Right cardiac atrium (tissue), 5 donors: ENCODE results near the gene PCP2. TPM values are rescaled to one million over a fixed set of nuclear protein-coding genes. Genes with fewer than 3 reads are reported as not detected.

Source experiments
- ATAC-seq, 2 donors: fragments of 200-7000 bp; cut with Tn5 transposase; one replicate each; pipeline versions ENCODE4 v1.8.0 to v1.9.1; 2020; ENCODE audit warnings: moderate library complexity in 2 of 2, mild to moderate bottlenecking in 1 of 2
- DNase-seq, 3 donors: peaks; one replicate each; pipeline ENCODE4 v3.0.0-alpha.2; 2020
- H3K27ac ChIP-seq: one replicate; pipeline ENCODE4 v1.5.1; 2013; ENCODE audit warnings: mild to moderate bottlenecking, low read length, control low read depth, moderate library complexity
- H3K27me3 ChIP-seq: one replicate; pipeline ENCODE4 v1.6.1; 2013; ENCODE audit not compliant: control insufficient read depth, insufficient read depth
- H3K4me1 ChIP-seq: one replicate; pipeline ENCODE4 v1.6.1; 2013; ENCODE audit warnings: low read length; ENCODE audit not compliant: control insufficient read depth, insufficient read depth
- H3K4me3 ChIP-seq: one replicate; pipeline ENCODE4 v1.5.1; 2013; ENCODE audit warnings: low read length, control low read depth
- H3K9me3 ChIP-seq: one replicate; pipeline ENCODE4 v1.6.1; 2013; ENCODE audit warnings: low read length; ENCODE audit not compliant: control insufficient read depth
- WGBS: extraction: QIAGEN DNeasy Blood & Tissue Kit; methylation state at CpG from one replicate; pipeline ENCODE4 v1.1.7; 2013; 5-methylcytosine and 5-hydroxymethylcytosine counted together
- intact Hi-C, 4 donors: fragments of 100-400 bp; cut with DNase I; formaldehyde crosslinking; loops; one replicate each; pipeline versions ENCODE4 v1.11.0 to v1.14.0; 2022 to 2023
- polyA plus RNA-seq: library from polyadenylated mRNA; stranded (reverse); fragments of 200-250 nt; gene quantifications from one replicate; pipeline ENCODE4 v1.2.3, GENCODE V29; 2013
- total RNA-seq, 4 donors: library from RNA; stranded (reverse); fragmentation: NEBNext Ultra II Directional; extraction: Animal tissue kit (Norgen Biotek cat#: 25700); gene quantifications; one replicate each; pipeline ENCODE4 v1.2.1, GENCODE V29; 2021
- donor health status: healthy with polysubstance abuse.
- donor health status: DM: no; HTN: yes; CAD: no.
- donor health status: DM: no; HTN: no; CAD: no.
- donor health status: DM: no; HTN: yes; CAD: no; lungs with severe emphysema.
- donor health status: DM: yes; HTN: yes; CAD: no.

The PCP2 gene
- total and polyA plus RNA-seq, 5 donors = 0.34 TPM; not detected in 4

DNA sequence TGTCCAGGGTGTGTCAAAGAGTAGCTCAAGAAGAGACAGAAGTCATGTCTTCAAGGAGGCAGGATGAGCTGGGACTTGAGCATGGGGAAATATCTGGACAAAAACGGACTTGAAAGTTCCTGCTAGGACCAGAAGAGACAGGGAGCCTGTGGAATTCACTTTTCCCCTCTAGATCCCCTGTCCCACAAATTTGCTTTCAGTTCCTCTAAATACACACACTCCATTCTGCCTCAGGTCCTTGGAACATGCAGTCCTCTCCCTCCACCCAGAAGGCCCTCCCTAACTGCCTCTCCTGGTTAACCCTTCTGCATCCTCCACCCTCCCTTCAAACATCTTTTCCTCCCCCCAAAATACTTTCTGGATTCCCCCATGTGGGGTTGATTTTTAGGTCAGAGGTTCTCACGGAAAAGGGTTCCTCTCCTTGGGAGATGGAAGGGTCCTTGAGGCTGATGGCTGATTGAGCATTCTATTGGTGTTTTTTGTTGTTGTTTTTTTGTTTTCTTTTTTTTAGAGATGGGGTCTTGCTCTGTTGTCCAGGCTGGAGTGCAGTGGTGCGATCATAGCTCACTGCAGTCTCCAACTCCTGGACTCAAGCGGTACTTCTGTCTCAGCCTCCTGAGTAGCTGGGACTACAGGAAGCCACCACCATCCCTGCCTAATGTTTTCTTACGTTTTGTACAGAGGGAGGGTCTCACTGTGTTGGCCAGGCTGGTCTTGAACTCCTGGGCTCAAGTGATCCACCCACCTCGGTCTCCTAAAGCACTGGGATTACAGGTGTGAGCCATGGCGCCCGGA, 28.4 kb upstream of the PCP2 start:
- no peaks in the 10 kb centered on the region for H3K9me3 ChIP-seq
- no peaks in the 10 kb centered on the region for H3K4me1 ChIP-seq
- H3K4me3 ChIP-seq = no peak overlapping the region
- H3K27ac ChIP-seq = no peak overlapping the region
- intact Hi-C loops = no loop called here
- DNase-seq (no peak), ATAC-seq (no peak)
- WGBS = 81% methylated on average over 8 of the region's 8 CpGs
- H3K27me3 ChIP-seq = no peaks in the 10 kb centered on the region

DNA sequence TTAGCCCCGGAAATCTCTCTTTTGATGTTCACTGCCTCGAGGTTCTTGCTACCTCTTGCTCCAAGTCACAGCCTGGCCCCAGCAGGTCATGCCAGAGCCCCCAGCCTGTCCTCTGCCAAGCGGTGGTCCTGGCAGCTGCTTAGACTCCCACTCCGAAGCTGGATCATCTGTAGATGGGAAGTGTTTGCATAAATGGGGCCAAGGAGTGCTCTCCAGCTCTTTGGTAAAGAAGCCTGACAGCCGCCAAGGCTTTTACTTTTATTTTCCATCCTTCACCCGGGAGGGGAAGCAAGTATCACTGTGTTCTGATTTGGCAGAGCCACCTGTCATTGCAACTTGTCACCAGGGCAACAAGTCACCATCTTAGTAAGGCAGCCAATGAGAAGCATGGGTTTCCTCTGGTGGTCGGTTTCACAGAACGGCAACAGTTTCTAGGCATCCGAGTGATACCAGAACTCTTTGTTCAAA, 24.7 kb upstream of the PCP2 start:
- H3K4me3 ChIP-seq = no peak overlapping the region
- WGBS = 35% methylated on average over 9 of the region's 9 CpGs
- H3K4me1 ChIP-seq = no peaks in the 10 kb centered on the region
- no peaks in the 10 kb centered on the region for H3K9me3 ChIP-seq
- H3K27ac ChIP-seq = no peak overlapping the region
- H3K27me3 ChIP-seq = no peaks in the 10 kb centered on the region
- no peak for ATAC-seq
- intact Hi-C loops = loop anchor here in 1 of 4 donors (10.0 kb wide), 1 partner anchor 147 kb away; no protein-coding TSS in a partner anchor
- peak in 1 of 3 donors; percentile 10 for DNase-seq

DNA sequence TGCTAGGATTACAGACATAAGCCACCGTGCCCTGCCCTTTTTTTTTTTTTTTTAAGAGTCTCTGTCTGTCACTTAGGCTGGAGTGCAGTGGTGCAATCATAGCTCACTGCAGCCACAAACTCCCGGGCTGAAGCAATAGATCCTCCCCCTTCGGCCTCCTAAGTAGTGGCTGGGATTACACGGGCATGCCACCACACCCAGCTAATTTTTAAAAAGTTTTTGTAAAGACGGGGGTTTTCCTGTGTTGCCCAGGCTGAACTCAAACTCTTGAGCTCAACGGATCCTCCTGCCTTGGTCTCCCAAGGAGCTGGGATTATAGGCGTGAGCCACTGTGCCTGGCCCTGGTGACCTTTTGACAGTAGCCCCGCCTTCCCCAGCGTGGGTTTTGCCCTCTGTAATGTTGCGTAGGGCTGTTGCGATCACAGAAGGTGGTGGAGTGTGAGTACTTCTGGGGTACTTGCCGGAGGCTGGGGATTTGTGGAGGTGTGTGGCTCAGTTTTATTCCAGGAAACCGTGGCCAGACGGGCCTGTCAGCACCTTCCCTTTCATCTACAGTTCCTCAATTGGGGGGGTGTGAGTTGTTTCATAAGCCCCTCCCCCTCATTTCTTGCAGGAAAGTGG, 23.7 kb upstream of the PCP2 start:
- ATAC-seq = peak; percentile 31 to 49
- H3K4me1 ChIP-seq = no peaks in the 10 kb centered on the region
- peak in 2 of 3 donors; percentile 44 to 56 for DNase-seq
- H3K9me3 ChIP-seq = no peaks in the 10 kb centered on the region
- intact Hi-C loops = loop anchor here in 1 of 4 donors (10.0 kb wide), 1 partner anchor 148 kb away; no protein-coding TSS in a partner anchor
- H3K27ac ChIP-seq = no peak overlapping the region
- H3K27me3 ChIP-seq = no peaks in the 10 kb centered on the region
- no peak overlapping the region for H3K4me3 ChIP-seq
- 34% methylated on average over 14 of the region's 14 CpGs for WGBS

DNA sequence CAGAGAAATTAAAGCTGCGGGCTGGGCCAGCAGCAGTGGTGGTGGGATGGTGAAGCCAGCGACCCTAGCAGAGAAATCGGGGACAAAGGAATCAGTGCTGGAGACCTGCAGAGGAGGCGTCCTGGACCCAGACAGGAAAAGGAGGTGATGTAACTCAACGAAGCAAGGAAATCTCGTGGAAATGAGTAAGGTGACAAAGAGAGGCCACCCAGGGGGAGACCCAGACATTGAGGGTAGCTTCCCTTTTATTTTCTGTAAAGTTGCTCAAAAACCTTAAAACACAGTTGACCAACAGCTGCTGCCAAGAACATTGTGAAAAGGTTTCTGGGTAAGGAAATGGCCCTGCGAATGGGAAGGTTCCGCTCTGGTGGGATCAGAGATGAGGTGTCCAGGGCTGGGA, 22.1 kb upstream of the PCP2 start:
- Histone ChIP-seq H3K4me3 (no peak overlapping the region), H3K27ac (no peak overlapping the region), H3K9me3 (no peaks in the 10 kb centered on the region), H3K27me3 (no peaks in the 10 kb centered on the region), H3K4me1 (no peaks in the 10 kb centered on the region)
- intact Hi-C loops = loop anchor here in 2 of 4 donors (2.0 to 10.0 kb wide), 2 partner anchors 25 to 149 kb away; partner anchors contain the start of gene TRAPPC5 (in 1 of the 2)
- 56% methylated on average over 8 of the region's 8 CpGs for WGBS
- no peak for ATAC-seq
- DNase-seq = no peak

DNA sequence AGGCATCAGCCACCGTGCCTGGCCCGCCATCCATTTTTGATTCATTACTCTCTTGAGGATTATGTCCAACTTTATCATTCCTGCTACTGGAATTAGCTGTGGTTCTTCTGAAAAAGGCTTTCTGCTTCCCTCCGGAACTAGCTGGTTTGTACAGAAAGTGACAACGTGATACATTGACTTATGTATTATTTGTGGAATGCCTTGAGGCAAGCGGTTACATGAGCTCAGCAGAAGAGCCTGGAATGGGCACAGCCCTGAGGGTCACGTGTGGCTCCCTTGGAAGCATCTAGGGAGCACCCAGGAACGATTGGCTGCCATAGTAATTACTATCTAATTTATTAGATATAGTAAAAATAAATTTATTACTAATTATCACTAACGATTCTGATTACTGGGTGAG, 20.9 kb upstream of the PCP2 start:
- no peak for ATAC-seq
- Histone ChIP-seq H3K27ac (no peak overlapping the region), H3K4me3 (no peak overlapping the region), H3K9me3 (no peaks in the 10 kb centered on the region), H3K4me1 (no peaks in the 10 kb centered on the region), H3K27me3 (no peaks in the 10 kb centered on the region)
- WGBS = 57% methylated on average over 8 of the region's 8 CpGs
- no peak for DNase-seq
- intact Hi-C loops = loop anchor here in 2 of 4 donors (2.0 to 10.0 kb wide), 2 partner anchors 26 to 150 kb away; partner anchors contain the start of gene TRAPPC5 (in 1 of the 2)

DNA sequence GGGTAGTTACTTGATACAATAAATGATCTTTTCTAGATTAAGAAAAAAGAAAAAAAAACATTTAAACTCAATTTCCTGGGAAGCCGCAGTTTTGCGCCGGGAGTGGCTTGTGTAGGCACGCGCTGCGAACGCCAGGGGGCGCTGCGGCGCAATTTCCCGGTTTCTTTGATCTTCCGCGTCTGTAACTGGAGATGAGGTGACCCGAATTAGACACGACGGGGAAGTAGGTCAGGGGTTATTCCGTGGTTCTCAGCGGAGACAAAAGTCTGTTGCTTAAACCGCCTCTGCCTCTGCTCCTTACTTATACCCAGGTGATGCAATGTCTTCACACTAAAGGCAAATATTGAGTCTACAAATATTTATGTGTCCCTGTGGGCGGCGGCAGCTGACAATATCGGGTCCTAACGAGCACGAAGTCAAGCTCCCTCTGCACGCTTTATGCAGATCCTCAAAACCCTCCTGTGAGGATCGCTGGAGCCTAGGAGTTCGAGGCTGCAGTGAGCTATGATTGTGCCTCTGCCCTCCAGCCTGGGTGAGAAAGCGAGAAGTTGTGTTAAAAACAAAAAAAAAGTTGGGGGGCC, 18.6 kb upstream of the PCP2 start:
- peak; percentile 68 to 92 (median 88) for DNase-seq
- Histone ChIP-seq H3K27ac (no peak overlapping the region), H3K27me3 (no peaks in the 10 kb centered on the region), H3K4me1 (no peaks in the 10 kb centered on the region), H3K9me3 (no peaks in the 10 kb centered on the region), H3K4me3 (peak overlapping the region; percentile 9)
- intact Hi-C loops = loop anchor here in 1 of 4 donors (10.0 kb wide), 1 partner anchor 153 kb away; no protein-coding TSS in a partner anchor
- ATAC-seq = peak; percentile 65 to 80
- WGBS = 4% methylated on average over 28 of the region's 28 CpGs

DNA sequence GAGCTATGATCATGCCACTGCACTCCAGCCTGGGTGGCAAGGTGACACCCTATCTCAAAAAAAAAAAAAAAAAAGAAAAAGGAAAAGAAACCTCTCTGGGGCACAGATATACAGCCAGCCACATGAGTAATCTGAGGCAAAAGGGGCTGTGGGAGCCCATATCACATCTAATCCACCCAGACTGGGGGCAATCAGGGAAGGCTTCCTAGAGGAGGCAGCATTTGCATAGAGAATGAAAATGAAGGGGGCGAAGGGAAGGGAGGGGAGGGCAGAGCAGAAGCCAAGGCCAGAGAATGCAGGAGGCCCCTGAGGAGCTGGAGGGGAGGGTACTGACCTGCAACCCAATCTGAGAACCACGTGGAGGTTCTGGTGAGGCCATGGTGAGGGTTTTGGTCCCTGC, 16.6 kb upstream of the PCP2 start:
- no peak overlapping the region for H3K27ac ChIP-seq
- H3K27me3 ChIP-seq = no peaks in the 10 kb centered on the region
- intact Hi-C loops = loop anchor here in 1 of 4 donors (10.0 kb wide), 1 partner anchor 155 kb away; no protein-coding TSS in a partner anchor
- H3K4me3 ChIP-seq = no peak overlapping the region
- WGBS = 42% methylated on average over 2 of the region's 2 CpGs
- DNase-seq (no peak), ATAC-seq (no peak)
- H3K4me1 ChIP-seq = no peaks in the 10 kb centered on the region
- no peaks in the 10 kb centered on the region for H3K9me3 ChIP-seq

DNA sequence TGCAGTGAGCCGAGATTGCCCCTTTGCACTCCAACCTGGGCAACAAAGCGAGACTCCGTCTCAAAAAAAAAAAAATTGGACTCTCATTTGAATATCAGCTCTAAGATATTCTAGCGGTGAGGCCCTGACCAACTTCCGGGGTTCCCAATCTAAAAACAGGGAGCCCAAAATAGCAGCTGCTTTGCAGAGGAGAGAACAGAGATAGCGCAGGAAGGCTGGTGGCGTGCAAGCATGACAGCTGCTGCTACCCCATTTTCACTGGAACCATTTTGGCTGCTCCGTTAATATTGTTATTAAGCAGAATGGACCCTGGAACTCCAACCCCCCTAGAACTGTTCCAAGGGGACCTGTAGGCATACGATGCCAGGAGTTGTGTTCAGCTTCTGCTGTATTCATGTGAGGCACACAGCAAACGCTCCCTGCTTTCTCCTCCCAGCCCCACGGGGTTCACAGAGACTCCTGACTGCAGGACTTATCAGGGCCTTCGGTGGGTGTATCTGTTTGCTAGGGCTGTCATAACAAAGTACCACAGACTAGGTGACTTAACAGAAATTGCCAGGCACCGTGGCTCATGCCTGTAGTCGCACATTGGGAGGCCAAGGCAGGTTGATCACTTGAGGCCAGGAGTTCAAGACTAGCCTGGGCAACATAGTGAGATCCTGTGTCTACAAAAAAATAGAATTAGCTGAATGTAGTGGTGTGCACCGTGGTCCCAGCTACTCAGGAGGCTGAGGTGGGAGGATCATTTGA, 14.9 kb upstream of the PCP2 start:
- ATAC-seq (no peak), DNase-seq (peak in 1 of 3 donors; percentile 14)
- H3K4me3 ChIP-seq = no peak overlapping the region
- H3K9me3 ChIP-seq = no peaks in the 10 kb centered on the region
- WGBS = 65% methylated on average over 15 of the region's 15 CpGs
- no peaks in the 10 kb centered on the region for H3K27me3 ChIP-seq
- H3K27ac ChIP-seq = no peak overlapping the region
- intact Hi-C loops = no loop called here
- H3K4me1 ChIP-seq = no peaks in the 10 kb centered on the region

DNA sequence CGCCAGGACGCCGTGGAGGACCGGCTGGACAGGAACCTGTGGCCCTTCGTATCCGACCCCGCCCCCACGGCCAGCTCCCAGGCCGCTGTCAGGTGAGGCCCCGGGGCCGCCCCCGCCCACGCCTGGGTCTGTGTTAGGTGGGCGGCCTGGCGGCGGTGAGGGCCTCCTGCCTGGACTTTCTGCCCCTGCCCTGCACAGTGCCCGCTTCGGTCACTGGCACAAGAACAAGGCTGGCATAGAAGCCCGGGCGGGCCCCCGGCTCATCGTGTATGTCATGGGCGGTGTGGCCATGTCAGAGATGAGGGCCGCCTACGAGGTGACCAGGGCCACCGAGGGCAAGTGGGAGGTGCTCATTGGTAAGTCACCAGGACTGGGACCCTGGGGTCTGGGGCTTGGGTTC, 13.6 kb upstream of the PCP2 start:
- ATAC-seq (no peak), DNase-seq (peak in 2 of 3 donors; percentile 50 to 60)
- H3K27ac ChIP-seq = no peak overlapping the region
- no peaks in the 10 kb centered on the region for H3K27me3 ChIP-seq
- 86% methylated on average over 26 of the region's 26 CpGs for WGBS
- no peaks in the 10 kb centered on the region for H3K4me1 ChIP-seq
- intact Hi-C loops = no loop called here
- no peaks in the 10 kb centered on the region for H3K9me3 ChIP-seq
- H3K4me3 ChIP-seq = no peak overlapping the region

DNA sequence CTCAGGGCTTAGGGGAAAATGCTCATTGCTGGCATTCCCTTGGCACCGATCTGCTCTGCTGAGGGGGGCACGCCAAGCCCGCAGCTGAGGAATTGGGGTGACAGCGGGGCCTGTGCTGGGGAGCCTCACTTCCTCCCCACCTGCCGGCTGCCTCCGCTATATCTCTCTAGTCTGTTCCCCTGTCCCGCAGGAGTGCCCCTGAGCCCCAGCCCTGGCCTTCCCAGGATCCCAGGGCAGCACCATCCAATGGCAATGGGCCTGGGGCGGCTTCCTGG, 12.8 kb upstream of the PCP2 start:
- no peak overlapping the region for H3K27ac ChIP-seq
- WGBS = 82% methylated on average over 8 of the region's 8 CpGs
- ATAC-seq = no peak

More for the DNA sequence above, 12.8 kb upstream of the PCP2 start:
- no peaks in the 10 kb centered on the region for H3K9me3 ChIP-seq
- no peaks in the 10 kb centered on the region for H3K4me1 ChIP-seq
- intact Hi-C loops = no loop called here
- H3K4me3 ChIP-seq = no peak overlapping the region
- no peaks in the 10 kb centered on the region for H3K27me3 ChIP-seq
- peak in 1 of 3 donors; percentile 27 for DNase-seq
